ENCODE measurements around the gene STK32B.

Gene STK32B

DNA sequence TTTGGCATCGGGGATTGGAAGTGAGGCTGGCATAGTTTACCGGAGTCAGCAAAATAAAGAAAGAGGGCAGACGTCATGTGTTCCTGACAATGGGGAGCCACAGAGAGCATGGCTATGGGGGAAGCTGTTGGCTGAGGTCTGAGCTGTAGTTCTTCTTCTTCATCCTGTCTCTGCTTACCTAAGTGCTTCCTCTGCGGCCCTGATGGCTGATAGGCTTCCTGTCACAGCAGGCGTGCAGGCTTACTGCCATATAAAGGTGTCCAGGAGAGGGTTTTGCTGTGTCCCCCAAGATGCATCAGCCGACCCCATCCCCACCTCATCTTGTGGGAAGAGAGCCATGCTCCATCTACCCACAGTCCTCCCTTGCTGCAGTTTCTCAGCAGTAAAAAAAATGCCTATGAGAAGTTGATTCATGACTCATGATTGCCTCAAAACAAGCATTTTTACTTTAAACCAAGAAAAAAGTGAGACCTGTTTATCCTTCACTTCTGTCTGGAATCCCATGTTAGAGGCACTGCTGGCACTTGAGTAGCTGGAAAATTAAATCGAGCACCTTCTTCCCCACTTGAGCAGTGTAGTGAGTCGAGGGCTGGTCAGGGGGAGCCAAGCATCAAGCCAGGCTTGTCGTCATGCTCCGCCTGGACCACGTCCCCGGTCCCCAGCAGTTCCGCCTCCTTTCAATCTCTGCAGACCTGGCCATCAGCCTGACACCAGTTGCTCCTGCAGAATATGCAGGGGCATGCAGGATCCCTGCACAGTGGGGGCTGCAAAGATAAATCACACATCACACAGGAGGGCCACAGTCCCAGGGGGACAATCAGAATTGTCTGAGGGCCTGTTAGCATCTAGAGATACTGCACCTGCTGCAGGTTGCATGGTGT lies 419.3 kb downstream of the STK32B start:
- Histone ChIP-seq H3K4me3 (ENCODE audit: low read length) (no peak overlapping the region), H3K36me3 (ENCODE audit: insufficient read depth, low read depth, low read length) (no peaks in the 10 kb centered on the region), H3K27ac (ENCODE audit: low read length) (no peak overlapping the region), H3K27me3 (ENCODE audit: insufficient read depth, low read length) (no peaks in the 10 kb centered on the region), H3K4me1 (ENCODE audit: insufficient read depth, low read length) (no peaks in the 10 kb centered on the region), H3K9me3 (ENCODE audit: insufficient read depth, low read depth, low read length) (no peaks in the 10 kb centered on the region), H3K9ac (ENCODE audit: low read depth, low read length) (no peak overlapping the region)

DNA sequence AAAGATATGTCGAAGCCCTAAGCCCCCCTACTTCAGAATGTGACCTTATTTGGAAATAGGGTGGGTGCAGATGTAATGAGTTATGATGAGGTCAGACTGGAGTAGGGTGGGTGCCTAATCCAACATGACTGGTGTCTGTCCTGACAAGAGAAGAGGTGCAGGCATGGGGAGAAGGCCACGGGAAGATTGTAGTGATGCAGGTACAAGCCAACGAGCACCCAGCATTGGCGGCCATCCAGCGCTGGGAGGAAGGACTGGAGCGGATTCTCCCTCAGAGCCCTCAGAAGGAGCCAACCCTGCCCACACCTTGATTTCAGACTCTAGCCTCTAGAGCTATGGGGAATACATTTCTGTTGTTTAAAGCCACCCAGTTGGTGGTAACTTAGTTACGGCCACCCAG lies 419.9 kb downstream of the STK32B start:
- Histone ChIP-seq H3K9me3 (ENCODE audit: insufficient read depth, low read depth, low read length) (no peaks in the 10 kb centered on the region), H3K36me3 (ENCODE audit: insufficient read depth, low read depth, low read length) (no peaks in the 10 kb centered on the region), H3K4me3 (ENCODE audit: low read length) (no peak overlapping the region), H3K27me3 (ENCODE audit: insufficient read depth, low read length) (no peaks in the 10 kb centered on the region), H3K27ac (ENCODE audit: low read length) (no peak overlapping the region), H3K4me1 (ENCODE audit: insufficient read depth, low read length) (no peaks in the 10 kb centered on the region), H3K9ac (ENCODE audit: low read depth, low read length) (no peak overlapping the region)

DNA sequence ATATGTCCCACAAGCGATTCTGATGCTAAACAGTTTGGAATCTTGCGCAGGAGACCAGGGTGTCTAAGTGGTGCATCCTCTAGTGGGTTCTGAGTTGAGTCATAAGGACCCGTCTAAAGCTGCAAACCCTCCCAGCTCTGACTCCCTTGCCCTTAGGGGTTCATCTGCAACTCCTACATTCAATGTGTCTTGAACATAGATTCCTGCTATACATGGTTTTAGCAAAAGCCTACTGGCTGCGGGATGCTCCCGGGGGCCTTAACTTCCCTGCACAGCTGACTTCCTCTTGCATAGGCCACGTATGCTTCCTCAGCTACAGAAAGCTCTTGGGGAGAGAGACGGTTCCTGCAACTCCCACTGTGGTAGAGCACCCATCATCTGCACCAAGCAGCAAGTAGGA lies 420.4 kb downstream of the STK32B start:
- H3K9ac ChIP-seq (ENCODE audit: low read depth, low read length): no peak overlapping the region
- H3K9me3 ChIP-seq (ENCODE audit: insufficient read depth, low read depth, low read length): no peaks in the 10 kb centered on the region
- no peaks in the 10 kb centered on the region for H3K36me3 ChIP-seq (ENCODE audit: insufficient read depth, low read depth, low read length)
- no peak overlapping the region for H3K27ac ChIP-seq (ENCODE audit: low read length)
- no peak overlapping the region for H3K4me3 ChIP-seq (ENCODE audit: low read length)
- no peaks in the 10 kb centered on the region for H3K4me1 ChIP-seq (ENCODE audit: insufficient read depth, low read length)
- no peaks in the 10 kb centered on the region for H3K27me3 ChIP-seq (ENCODE audit: insufficient read depth, low read length)

DNA sequence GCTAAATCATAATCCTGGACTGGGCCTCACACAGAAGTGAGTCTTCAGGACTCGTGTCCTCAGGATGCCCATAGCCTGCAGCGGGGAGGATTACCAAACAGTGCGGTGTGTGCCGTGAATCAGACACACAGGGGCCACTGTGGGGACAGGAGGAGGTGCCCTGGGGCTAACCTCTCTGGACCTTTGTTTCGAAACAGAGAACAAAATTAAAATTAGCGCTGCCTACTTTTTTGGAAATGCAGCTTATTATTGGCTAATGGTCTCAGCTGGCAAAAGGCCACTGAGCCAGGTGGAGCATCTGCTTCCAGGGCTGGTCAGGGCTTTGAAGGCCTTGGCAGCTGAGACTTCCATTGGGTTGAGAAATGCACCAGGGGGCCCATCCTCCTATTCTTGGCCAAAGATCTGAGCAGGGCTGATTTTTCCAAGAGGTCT lies 420.9 kb downstream of the STK32B start:
- Histone ChIP-seq H3K27me3 (ENCODE audit: insufficient read depth, low read length) (no peaks in the 10 kb centered on the region), H3K4me3 (ENCODE audit: low read length) (no peak overlapping the region), H3K9ac (ENCODE audit: low read depth, low read length) (no peak overlapping the region), H3K36me3 (ENCODE audit: insufficient read depth, low read depth, low read length) (no peaks in the 10 kb centered on the region), H3K4me1 (ENCODE audit: insufficient read depth, low read length) (no peaks in the 10 kb centered on the region), H3K27ac (ENCODE audit: low read length) (no peak overlapping the region), H3K9me3 (ENCODE audit: insufficient read depth, low read depth, low read length) (no peaks in the 10 kb centered on the region)

DNA sequence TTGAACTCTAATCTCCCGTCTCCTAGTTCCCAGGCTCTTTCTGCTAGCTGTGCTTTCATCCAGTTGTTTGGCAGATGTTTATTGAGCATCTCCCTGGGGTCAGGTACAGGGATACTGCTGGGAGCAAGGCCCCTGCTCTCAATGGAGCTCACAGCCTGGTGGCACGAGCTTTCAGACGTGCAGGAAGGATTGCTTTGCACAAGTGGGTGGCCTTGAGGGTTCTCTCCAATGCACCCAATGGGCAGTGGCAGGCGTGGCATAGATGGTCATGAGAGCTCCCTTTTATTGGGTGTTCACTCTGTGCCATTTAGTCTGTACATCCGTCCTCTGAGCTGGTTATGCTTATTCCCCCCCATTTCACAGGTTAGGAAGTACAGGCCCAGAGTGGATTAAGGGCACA lies 421.8 kb downstream of the STK32B start:
- Histone ChIP-seq H3K9me3 (ENCODE audit: insufficient read depth, low read depth, low read length) (no peaks in the 10 kb centered on the region), H3K27ac (ENCODE audit: low read length) (no peak overlapping the region), H3K4me1 (ENCODE audit: insufficient read depth, low read length) (peaks cover 2% of the 10 kb centered on the region; the same call in 1 of the 2 replicates), H3K4me3 (ENCODE audit: low read length) (no peak overlapping the region), H3K9ac (ENCODE audit: low read depth, low read length) (no peak overlapping the region), H3K27me3 (ENCODE audit: insufficient read depth, low read length) (no peaks in the 10 kb centered on the region), H3K36me3 (ENCODE audit: insufficient read depth, low read depth, low read length) (no peaks in the 10 kb centered on the region)

GRCh38 chr4:5474756-5475155 lies 423.5 kb downstream of the STK32B start:
- Histone ChIP-seq H3K4me1 (ENCODE audit: insufficient read depth, low read length) (peaks cover 6% of the 10 kb centered on the region; the same call in 1 of the 2 replicates), H3K27ac (ENCODE audit: low read length) (no peak overlapping the region), H3K27me3 (ENCODE audit: insufficient read depth, low read length) (no peaks in the 10 kb centered on the region), H3K36me3 (ENCODE audit: insufficient read depth, low read depth, low read length) (no peaks in the 10 kb centered on the region), H3K4me3 (ENCODE audit: low read length) (no peak overlapping the region), H3K9me3 (ENCODE audit: insufficient read depth, low read depth, low read length) (no peaks in the 10 kb centered on the region), H3K9ac (ENCODE audit: low read depth, low read length) (no peak overlapping the region)

DNA sequence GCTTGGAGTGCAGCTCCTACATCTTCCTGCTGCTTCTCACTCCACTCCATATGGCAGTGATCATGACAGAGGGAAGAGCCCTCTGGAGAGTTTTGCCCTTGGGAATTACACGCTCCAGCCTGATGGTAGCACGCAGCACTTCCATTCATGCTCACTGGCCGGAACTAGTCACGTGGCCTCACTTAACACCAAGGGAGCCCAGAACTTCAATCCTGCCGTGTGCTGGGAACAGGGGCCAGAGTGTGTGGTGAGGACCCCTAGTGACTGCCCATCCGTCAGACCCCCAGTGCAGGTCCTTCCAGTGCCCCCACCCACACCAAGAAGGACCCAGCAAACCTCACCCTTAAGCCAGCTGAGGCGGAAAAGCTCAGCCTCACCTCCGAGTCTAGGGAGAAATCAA lies 426.3 kb downstream of the STK32B start:
- Histone ChIP-seq H3K36me3 (ENCODE audit: insufficient read depth, low read depth, low read length) (no peaks in the 10 kb centered on the region), H3K27me3 (ENCODE audit: insufficient read depth, low read length) (no peaks in the 10 kb centered on the region), H3K4me1 (ENCODE audit: insufficient read depth, low read length) (peaks cover 6% of the 10 kb centered on the region; the same call in 1 of the 2 replicates), H3K27ac (ENCODE audit: low read length) (no peak overlapping the region), H3K9me3 (ENCODE audit: insufficient read depth, low read depth, low read length) (no peaks in the 10 kb centered on the region), H3K9ac (ENCODE audit: low read depth, low read length) (no peak overlapping the region), H3K4me3 (ENCODE audit: low read length) (no peak overlapping the region)

DNA sequence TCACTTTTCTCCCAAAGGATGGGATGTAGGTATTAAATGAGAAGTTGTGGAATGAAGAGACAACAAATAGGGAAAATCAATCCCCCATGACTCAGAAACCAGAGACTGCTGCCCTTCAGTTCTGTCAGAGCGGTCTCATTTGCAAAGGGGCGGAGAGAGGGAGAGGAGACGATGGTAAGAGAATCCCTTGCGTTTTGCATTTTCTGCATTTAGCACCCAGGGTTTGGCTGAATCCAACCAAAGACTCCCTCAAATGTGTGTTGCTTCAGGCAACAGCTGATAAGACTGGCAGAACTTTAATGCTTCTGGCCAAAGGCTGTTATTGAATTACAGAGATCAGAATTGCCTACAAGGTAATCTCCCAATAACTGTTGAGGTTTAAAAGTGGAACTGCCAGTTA lies 426.9 kb downstream of the STK32B start:
- peaks cover 6% of the 10 kb centered on the region; the same call in 1 of the 2 replicates for H3K4me1 ChIP-seq (ENCODE audit: insufficient read depth, low read length)
- no peaks in the 10 kb centered on the region for H3K9me3 ChIP-seq (ENCODE audit: insufficient read depth, low read depth, low read length)
- H3K27me3 ChIP-seq (ENCODE audit: insufficient read depth, low read length): no peaks in the 10 kb centered on the region
- no peak overlapping the region for H3K27ac ChIP-seq (ENCODE audit: low read length)
- no peak overlapping the region for H3K4me3 ChIP-seq (ENCODE audit: low read length)
- no peaks in the 10 kb centered on the region for H3K36me3 ChIP-seq (ENCODE audit: insufficient read depth, low read depth, low read length)
- H3K9ac ChIP-seq (ENCODE audit: low read depth, low read length): no peak overlapping the region

DNA sequence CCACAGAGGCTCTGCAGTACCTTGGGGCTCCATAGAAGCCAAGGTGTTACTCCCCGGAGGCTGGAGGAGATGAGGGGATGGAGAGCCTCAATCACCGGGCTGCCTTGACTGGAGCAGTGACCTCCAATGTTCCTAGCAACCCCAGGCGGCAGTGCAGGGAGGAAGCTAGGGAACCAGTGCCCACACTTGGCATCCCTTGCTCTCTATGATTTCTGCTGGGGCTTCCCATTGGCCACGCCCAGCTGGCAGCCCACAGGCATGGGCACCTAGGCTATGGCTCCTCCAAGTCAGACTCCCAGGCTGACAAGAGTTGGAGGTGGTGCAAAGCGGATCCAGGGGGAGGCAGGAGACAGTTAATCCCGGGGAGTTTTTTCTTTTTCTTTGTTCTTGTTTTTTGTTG lies 427.4 kb downstream of the STK32B start:
- H3K27ac ChIP-seq (ENCODE audit: low read length): no peak overlapping the region
- H3K9me3 ChIP-seq (ENCODE audit: insufficient read depth, low read depth, low read length): no peaks in the 10 kb centered on the region
- no peaks in the 10 kb centered on the region for H3K27me3 ChIP-seq (ENCODE audit: insufficient read depth, low read length)
- H3K9ac ChIP-seq (ENCODE audit: low read depth, low read length): no peak overlapping the region
- peaks cover 6% of the 10 kb centered on the region; the same call in 1 of the 2 replicates for H3K4me1 ChIP-seq (ENCODE audit: insufficient read depth, low read length)
- H3K4me3 ChIP-seq (ENCODE audit: low read length): no peak overlapping the region
- H3K36me3 ChIP-seq (ENCODE audit: insufficient read depth, low read depth, low read length): no peaks in the 10 kb centered on the region

- H3K27ac ChIP-seq (ENCODE audit: low read length): no peak overlapping the region
- no peak overlapping the region for H3K9ac ChIP-seq (ENCODE audit: low read depth, low read length)
- no peaks in the 10 kb centered on the region for H3K9me3 ChIP-seq (ENCODE audit: insufficient read depth, low read depth, low read length)
- H3K4me1 ChIP-seq (ENCODE audit: insufficient read depth, low read length): peaks cover 6% of the 10 kb centered on the region; the same call in 1 of the 2 replicates
- no peak overlapping the region for H3K4me3 ChIP-seq (ENCODE audit: low read length)
- no peaks in the 10 kb centered on the region for H3K36me3 ChIP-seq (ENCODE audit: insufficient read depth, low read depth, low read length)
- no peaks in the 10 kb centered on the region for H3K27me3 ChIP-seq (ENCODE audit: insufficient read depth, low read length)
Measured at GRCh38 chr4:5479518-5480060, 428.3 kb downstream of the STK32B start.

- H3K4me1 ChIP-seq (ENCODE audit: insufficient read depth, low read length): no peaks in the 10 kb centered on the region
- H3K9ac ChIP-seq (ENCODE audit: low read depth, low read length): no peak overlapping the region
- no peak overlapping the region for H3K4me3 ChIP-seq (ENCODE audit: low read length)
- H3K36me3 ChIP-seq (ENCODE audit: insufficient read depth, low read depth, low read length): no peaks in the 10 kb centered on the region
- peaks cover 12% of the 10 kb centered on the region; the same call in 1 of the 2 replicates for H3K9me3 ChIP-seq (ENCODE audit: insufficient read depth, low read depth, low read length)
- no peak overlapping the region for H3K27ac ChIP-seq (ENCODE audit: low read length)
- H3K27me3 ChIP-seq (ENCODE audit: insufficient read depth, low read length): no peaks in the 10 kb centered on the region
Measured at GRCh38 chr4:5488413-5488812, 437.1 kb downstream of the STK32B start.

DNA sequence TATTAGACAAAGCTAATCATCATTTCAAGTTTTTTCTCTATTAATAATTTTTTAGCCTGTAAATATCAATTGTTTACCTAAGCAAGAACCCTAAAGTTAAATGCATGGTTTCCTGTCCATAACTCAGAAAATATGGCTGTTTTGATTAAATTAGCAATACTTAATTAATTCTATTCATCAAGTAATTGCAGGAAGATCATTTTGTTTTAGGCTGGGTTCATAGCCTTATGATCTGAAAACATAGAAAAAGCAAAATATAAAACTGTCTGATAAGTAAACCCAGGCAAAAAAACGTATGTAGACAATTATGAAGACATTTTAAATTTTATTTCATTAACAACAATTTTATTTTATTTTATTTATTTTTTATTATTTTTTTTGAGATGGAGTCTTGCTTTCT lies 438.0 kb downstream of the STK32B start:
- Histone ChIP-seq H3K9ac (ENCODE audit: low read depth, low read length) (no peak overlapping the region), H3K4me1 (ENCODE audit: insufficient read depth, low read length) (no peaks in the 10 kb centered on the region), H3K9me3 (ENCODE audit: insufficient read depth, low read depth, low read length) (peaks cover 12% of the 10 kb centered on the region; the same call in 1 of the 2 replicates), H3K36me3 (ENCODE audit: insufficient read depth, low read depth, low read length) (no peaks in the 10 kb centered on the region), H3K27ac (ENCODE audit: low read length) (no peak overlapping the region), H3K27me3 (ENCODE audit: insufficient read depth, low read length) (no peaks in the 10 kb centered on the region), H3K4me3 (ENCODE audit: low read length) (no peak overlapping the region)
